Brain microvascular endothelial cell (primary cell): ENCODE data around the gene NACC2.

ENCODE experiments used
- DNase-seq: peaks from one replicate; pipeline ENCODE4 v3.0.0-alpha.2; 2020
- H3K27ac ChIP-seq: fragments of 250-450 bp; sonication (Bioruptor Pico); 2 replicates; pipeline ENCODE4 v1.5.1; 2020; ENCODE audit warnings: mild to moderate bottlenecking, moderate library complexity
- H3K27me3 ChIP-seq: fragments of 250-450 bp; sonication (Bioruptor Pico); replicated peaks from 2 replicates; pipeline ENCODE4 v1.5.1; 2020; ENCODE audit warnings: mild to moderate bottlenecking
- H3K36me3 ChIP-seq: fragments of 250-450 bp; sonication (Bioruptor Pico); replicated peaks from 2 replicates; pipeline ENCODE4 v1.5.1; 2020; ENCODE audit warnings: mild to moderate bottlenecking
- H3K4me3 ChIP-seq: 2 replicates; pipeline ENCODE4 v1.5.1; 2011; ENCODE audit warnings: low read depth, mild to moderate bottlenecking, control low read depth, low read length, moderate library complexity
- CTCF ChIP-seq: IDR thresholded peaks from 2 replicates; pipeline ENCODE4 v1.5.1; 2011; ENCODE audit warnings: low read depth, mild to moderate bottlenecking, moderate library complexity, low read length, control low read depth, inconsistent platforms; ENCODE audit errors: missing control alignments
- in situ Hi-C: cut with HindIII; loops from 2 replicates; pipeline ENCODE4 v1.10.0; 2017; ENCODE audit warnings: low sequenced_read_pairs, low pct_ligation_motif_present

NACC2 gene

GRCh38 chr9:135965124-135965756 is 129.8 kb downstream of the NACC2 start:
- Histone ChIP-seq H3K36me3 (no peaks in the 10 kb centered on the region), H3K27me3 (no peaks in the 10 kb centered on the region), H3K4me3 (no peak overlapping the region), H3K27ac (no peak overlapping the region)
- TF ChIP-seq CTCF = no peak
- in situ Hi-C loops = no loop called here
- DNase-seq = no peak

GRCh38 chr9:135963938-135964337 is 131.2 kb downstream of the NACC2 start:
- DNase-seq = no peak
- Histone ChIP-seq H3K4me3 (no peak overlapping the region), H3K36me3 (no peaks in the 10 kb centered on the region), H3K27ac (no peak overlapping the region), H3K27me3 (no peaks in the 10 kb centered on the region)
- in situ Hi-C loops = no loop called here
- no peak for TF ChIP-seq CTCF

- TF ChIP-seq CTCF = no peak
- no peak for DNase-seq
- no peak overlapping the region for H3K27ac ChIP-seq
- H3K4me3 ChIP-seq = no peak overlapping the region
- in situ Hi-C loops = no loop called here
- no peaks in the 10 kb centered on the region for H3K36me3 ChIP-seq
- no peaks in the 10 kb centered on the region for H3K27me3 ChIP-seq
Measured at GRCh38 chr9:135963338-135963737, 131.8 kb downstream of the NACC2 start.

- in situ Hi-C loops = no loop called here
- Histone ChIP-seq H3K27me3 (no peaks in the 10 kb centered on the region), H3K27ac (no peak overlapping the region), H3K36me3 (no peaks in the 10 kb centered on the region), H3K4me3 (no peak overlapping the region)
- no peak for TF ChIP-seq CTCF
- no peak for DNase-seq
Measured at GRCh38 chr9:135962696-135963307, 132.3 kb downstream of the NACC2 start.

- in situ Hi-C loops = no loop called here
- DNase-seq = no peak
- no peak overlapping the region for H3K4me3 ChIP-seq
- no peaks in the 10 kb centered on the region for H3K36me3 ChIP-seq
- H3K27ac ChIP-seq = no peak overlapping the region
- TF ChIP-seq CTCF = no peak
- H3K27me3 ChIP-seq = no peaks in the 10 kb centered on the region
Measured at GRCh38 chr9:135961811-135962695, 133.0 kb downstream of the NACC2 start.
